GM18867 (cell line): ENCODE measurements around the gene MAPT.

Experiments
- ATAC-seq: cut with Tn5 transposase; IDR thresholded peaks from one replicate; pipeline ENCODE4 v1.9.1; 2021; ENCODE audit warnings: mild to moderate bottlenecking, moderate library complexity; ENCODE audit not compliant: unreplicated experiment

Gene MAPT

GRCh38 chr17:46026166-46027047 lies 132.1 kb downstream of the MAPT start:
- no peak for ATAC-seq

- ATAC-seq, result no peak
These were observed 133.0 kb downstream of the MAPT start for GRCh38 chr17:46027048-46027975.

- no peak for ATAC-seq
These were observed 133.6 kb downstream of the MAPT start for GRCh38 chr17:46027976-46028325.

GRCh38 chr17:46028374-46028773 lies 134.0 kb downstream of the MAPT start:
- no peak for ATAC-seq

- ATAC-seq, result no peak
These were observed 134.7 kb downstream of the MAPT start for GRCh38 chr17:46028981-46029565.

GRCh38 chr17:46029627-46030026 lies 135.3 kb downstream of the MAPT start:
- no peak for ATAC-seq

- no peak for ATAC-seq
These were observed 136.4 kb downstream of the MAPT start for GRCh38 chr17:46030752-46031151.

GRCh38 chr17:46031440-46031839 lies 137.1 kb downstream of the MAPT start:
- ATAC-seq, result no peak

GRCh38 chr17:46031920-46032319 lies 137.6 kb downstream of the MAPT start:
- ATAC-seq, result no peak

- no peak for ATAC-seq
These were observed 138.6 kb downstream of the MAPT start for GRCh38 chr17:46032909-46033308.

- ATAC-seq, result no peak
These were observed 139.0 kb downstream of the MAPT start for GRCh38 chr17:46033392-46033791.

GRCh38 chr17:46035112-46035818 lies 140.9 kb downstream of the MAPT start:
- ATAC-seq, result no peak

GRCh38 chr17:46036491-46036890 lies 142.1 kb downstream of the MAPT start:
- ATAC-seq, result no peak

- ATAC-seq, result no peak
These were observed 143.4 kb downstream of the MAPT start for GRCh38 chr17:46037722-46038255.

- no peak for ATAC-seq
These were observed 144.1 kb downstream of the MAPT start for GRCh38 chr17:46038414-46038813.

- ATAC-seq, result no peak
These were observed 144.6 kb downstream of the MAPT start for GRCh38 chr17:46038937-46039336.

- no peak for ATAC-seq
These were observed 145.3 kb downstream of the MAPT start for GRCh38 chr17:46039592-46040186.

GRCh38 chr17:46042246-46042645 lies 147.9 kb downstream of the MAPT start:
- no peak for ATAC-seq

- ATAC-seq, result no peak
These were observed 148.6 kb downstream of the MAPT start for GRCh38 chr17:46042925-46043324.

GRCh38 chr17:46043606-46044005 lies 149.3 kb downstream of the MAPT start:
- no peak for ATAC-seq
